A549 (cell line): Measurements from ENCODE around the gene F10.

ENCODE experiments used
- CEBPB ChIP-seq, 2 experiments: fragments of >200 bp in 1 of 2; sonication (Bioruptor Twin) in 1 of 2; formaldehyde crosslinking in 1 of 2; IDR thresholded peaks; 2 replicates each; pipeline ENCODE4 v1.6.1; 2012 to 2016
- CTCF ChIP-seq: fragments of >200 bp; sonication (Bioruptor Twin); formaldehyde crosslinking; IDR thresholded peaks from 3 replicates; pipeline ENCODE4 v1.5.1; 2016
- ELK1 ChIP-seq: fragments of 150-350 bp; IDR thresholded peaks from 2 replicates; pipeline ENCODE4 v1.6.1; 2014; ENCODE audit warnings: low read depth, mild to moderate bottlenecking, low read length
- EP300 ChIP-seq, 2 experiments: fragments of >200 bp; sonication (Bioruptor Twin); formaldehyde crosslinking; IDR thresholded peaks; 2 replicates in 1 of 2; 3 replicates in 1 of 2; pipeline ENCODE4 v1.6.1; 2016 to 2017
- FOSB ChIP-seq: fragments of 250-450 bp; sonication (Bioruptor Pico); IDR thresholded peaks from 2 replicates; pipeline ENCODE4 v1.5.0; 2020; ENCODE audit warnings: mild to moderate bottlenecking, moderate library complexity
- GATA3 ChIP-seq: IDR thresholded peaks from 2 replicates; pipeline ENCODE4 v1.6.1; 2012; ENCODE audit warnings: borderline replicate concordance
- HMGXB4 ChIP-seq: fragments of 250-450 bp; sonication (Bioruptor Pico); IDR thresholded peaks from 2 replicates; pipeline ENCODE4 v1.5.0; 2021; ENCODE audit warnings: mild to moderate bottlenecking, moderate library complexity, borderline replicate concordance
- POLR2A ChIP-seq: IDR thresholded peaks from 2 replicates; pipeline ENCODE4 v1.6.1; 2012; ENCODE audit warnings: mild to moderate bottlenecking, low read length
- REST ChIP-seq: fragments of 200-600 bp; sonication (generic); IDR thresholded peaks from 2 replicates; pipeline ENCODE4 v1.6.1; 2016; ENCODE audit warnings: antibody characterized with exemption, mild to moderate bottlenecking, moderate library complexity
- SMC3 ChIP-seq: fragments of >200 bp; sonication (Bioruptor Twin); formaldehyde crosslinking; IDR thresholded peaks from 3 replicates; pipeline ENCODE4 v1.6.1; 2018; ENCODE audit warnings: inconsistent platforms
- USF2 ChIP-seq: fragments of 450-650 bp; IDR thresholded peaks from 2 replicates; pipeline ENCODE4 v1.6.1; 2014; ENCODE audit warnings: antibody characterized with exemption

GRCh38 chr13:113110048-113110851 lies 12.3 kb upstream of the F10 start:
- TF ChIP-seq EP300 (IDR thresholded peaks at IDR 0.05) (no peak), CTCF (no peak), REST (no peak), POLR2A (no peak), SMC3 (no peak), USF2 (no peak), ELK1 (no peak), CEBPB (IDR thresholded peaks at IDR 0.05) (no peak), FOSB (CRISPR knock-in tag) (no peak), HMGXB4 (CRISPR knock-in tag) (no peak), GATA3 (no peak)
